ENCODE results near the gene PUM2.
A peak's percentile ranks its signal among the peaks of the same experiment; 100 is the strongest.
"Not testable (repeated sequence)": the region's sequence is repeated elsewhere in the genome, so short reads cannot be mapped to it uniquely, and the experiment has no call there.

PUM2 gene

DNA sequence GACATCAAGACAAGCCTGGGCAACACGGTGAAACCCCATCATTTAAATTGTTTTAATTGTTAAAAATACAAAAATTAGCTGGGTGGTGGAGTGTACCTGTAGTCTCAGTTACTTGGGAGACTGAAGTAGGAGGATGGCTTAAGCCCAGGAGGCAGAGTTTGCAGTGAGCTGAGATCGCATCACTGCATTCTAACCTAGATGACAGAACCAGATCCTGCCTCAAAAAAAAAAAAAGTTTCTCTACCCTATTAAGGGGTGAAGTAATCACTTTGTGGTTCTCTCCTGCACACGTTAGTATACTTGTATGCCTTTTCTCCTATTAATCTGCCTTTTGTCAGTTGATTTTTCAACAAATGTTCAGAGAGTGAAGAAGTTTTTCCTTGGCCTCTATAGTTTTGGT, 18.1 kb upstream of the PUM2 start:
- DNase-seq (ENCODE audit: low spot score): no peak

- not testable (repeated sequence) for DNase-seq (ENCODE audit: low spot score)
Observed at GRCh38 chr2:20367929-20368328, 17.3 kb upstream of the PUM2 start.

DNA sequence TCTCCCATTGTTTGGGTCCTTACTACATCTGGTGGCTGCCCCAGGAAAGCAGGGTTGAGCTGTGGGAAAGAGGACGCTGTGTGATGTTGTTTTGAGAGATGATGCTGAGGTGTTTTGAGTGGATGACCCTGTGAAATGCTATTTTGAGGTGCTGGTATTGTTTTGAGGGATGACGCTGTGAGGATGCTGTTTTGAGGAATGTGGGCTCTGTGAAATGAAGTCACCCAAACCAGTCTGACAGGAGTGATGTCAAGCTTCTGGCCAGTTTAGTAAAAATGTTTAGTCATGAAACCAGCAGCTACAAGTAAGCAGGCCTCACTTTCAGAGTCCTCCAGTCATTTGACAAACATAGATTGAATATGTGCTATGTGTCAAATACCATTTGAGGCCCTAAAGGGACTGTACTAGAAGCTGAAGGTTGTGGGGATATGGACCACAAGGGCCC, 16.1 kb upstream of the PUM2 start:
- DNase-seq (ENCODE audit: low spot score): no peak

- peak; percentile 26 for DNase-seq (ENCODE audit: low spot score)
Observed at GRCh38 chr2:20365249-20365817, 14.7 kb upstream of the PUM2 start.

GRCh38 chr2:20363578-20363977, 12.9 kb upstream of the PUM2 start:
- no peak for DNase-seq (ENCODE audit: low spot score)

- no peak for DNase-seq (ENCODE audit: low spot score)
Observed at GRCh38 chr2:20362701-20363435, 12.2 kb upstream of the PUM2 start.

- DNase-seq (ENCODE audit: low spot score): no peak
Observed at GRCh38 chr2:20361893-20362292, 11.2 kb upstream of the PUM2 start.

- no peak for DNase-seq (ENCODE audit: low spot score)
Observed at GRCh38 chr2:20359096-20359495, 8.5 kb upstream of the PUM2 start.

- no peak for DNase-seq (ENCODE audit: low spot score)
Observed at GRCh38 chr2:20357638-20358389, 7.2 kb upstream of the PUM2 start.

DNA sequence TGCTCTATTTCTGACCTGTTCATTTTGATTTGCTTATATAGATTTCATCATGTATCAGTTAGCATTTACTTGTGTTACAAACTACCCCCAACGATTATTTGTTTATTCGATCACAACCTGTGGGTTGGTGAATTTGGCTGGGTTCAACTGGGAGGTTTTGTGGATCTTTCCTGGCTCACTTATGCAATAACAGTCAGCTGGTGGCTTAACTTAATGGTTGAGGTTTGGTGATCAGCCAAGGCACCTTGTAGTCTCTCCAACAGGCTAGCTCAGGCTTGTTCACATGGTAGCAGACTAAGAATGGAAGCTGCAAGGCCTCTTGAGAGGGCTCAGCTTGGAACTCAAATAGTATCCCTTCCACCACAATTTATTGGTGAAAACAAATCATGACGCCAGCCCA, 5.4 kb upstream of the PUM2 start:
- DNase-seq (ENCODE audit: low spot score): no peak

GRCh38 chr2:20355131-20355530, 4.5 kb upstream of the PUM2 start:
- no peak for DNase-seq (ENCODE audit: low spot score)

DNA sequence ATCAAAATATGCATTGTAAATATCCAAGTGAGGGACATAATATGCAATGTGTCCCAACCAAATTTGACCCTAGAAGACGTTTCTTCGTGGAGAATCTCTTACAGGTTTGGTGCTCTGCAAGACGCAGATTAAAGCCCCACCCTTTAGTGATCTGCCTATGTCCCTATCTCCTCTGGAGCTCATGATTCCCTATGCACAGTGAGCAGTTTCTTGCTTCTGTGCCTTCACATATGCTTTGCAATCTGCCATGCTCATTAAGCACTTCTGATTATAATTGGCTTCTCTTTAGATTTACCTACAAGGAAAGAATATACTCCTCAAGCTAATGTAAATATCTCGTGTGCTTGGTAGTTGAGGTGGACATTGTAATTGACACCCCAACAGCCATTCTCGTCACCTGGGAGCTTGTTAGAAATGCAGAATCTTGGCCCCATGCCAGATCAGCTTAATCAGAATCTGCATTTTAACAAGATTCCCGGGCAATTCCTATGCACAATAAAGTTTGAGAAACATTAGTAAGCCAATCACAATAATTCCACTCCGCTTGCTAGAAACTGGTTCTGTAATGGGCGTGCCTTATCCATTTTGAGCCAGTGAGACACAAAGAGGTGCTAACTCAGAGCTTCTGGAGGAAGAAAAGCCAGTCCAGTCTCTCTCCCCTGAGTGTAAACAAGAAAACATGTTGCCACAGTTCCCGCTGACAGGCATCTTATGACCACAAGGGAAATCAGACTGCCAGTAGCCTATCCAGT, 2.8 kb upstream of the PUM2 start:
- no peak for DNase-seq (ENCODE audit: low spot score)

- no peak for DNase-seq (ENCODE audit: low spot score)
Observed at GRCh38 chr2:20352581-20353216, 2.1 kb upstream of the PUM2 start.

- no peak for DNase-seq (ENCODE audit: low spot score)
Observed at GRCh38 chr2:20352230-20352578, 1.6 kb upstream of the PUM2 start.

GRCh38 chr2:20351555-20352229, 1.0 kb upstream of the PUM2 start:
- no peak for DNase-seq (ENCODE audit: low spot score)

DNA sequence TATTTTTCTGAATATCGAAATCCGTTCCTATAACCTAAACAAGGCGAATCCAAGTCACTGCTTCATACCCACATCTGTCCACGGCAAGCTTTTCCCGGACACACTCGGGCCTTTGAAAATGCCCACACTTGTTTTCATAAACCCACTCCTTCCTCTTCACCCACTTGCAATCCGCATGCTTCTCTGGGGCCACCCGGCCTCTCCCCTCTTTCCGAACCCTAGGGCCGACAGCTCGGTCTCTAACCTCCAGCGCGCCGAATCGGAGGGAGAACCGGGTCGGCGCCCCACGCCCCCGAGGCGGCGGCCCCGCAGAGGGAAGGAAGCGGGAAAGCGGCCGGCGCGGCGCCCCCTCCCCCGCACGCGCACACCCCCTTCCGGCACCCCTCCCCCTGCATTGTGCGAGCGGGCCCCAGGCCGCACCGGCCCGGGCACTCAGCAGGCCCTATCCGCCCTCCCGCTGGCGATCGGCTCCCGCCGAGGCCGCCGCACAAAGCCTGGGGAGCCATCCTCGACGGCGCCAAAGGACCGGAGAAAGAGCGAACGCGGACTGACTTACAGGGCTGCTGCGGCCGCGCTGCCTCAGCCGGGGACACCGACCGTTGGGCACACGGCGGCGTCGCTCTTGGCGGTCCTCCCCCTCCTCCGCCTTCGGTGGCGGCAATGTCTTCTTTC, 467 bp downstream of the PUM2 start:
- DNase-seq (ENCODE audit: low spot score): peak; percentile 39

- no peak for DNase-seq (ENCODE audit: low spot score)
Observed at GRCh38 chr2:20349513-20349921, 1.1 kb downstream of the PUM2 start.

GRCh38 chr2:20348542-20348941, 2.1 kb downstream of the PUM2 start:
- DNase-seq (ENCODE audit: low spot score): no peak

DNA sequence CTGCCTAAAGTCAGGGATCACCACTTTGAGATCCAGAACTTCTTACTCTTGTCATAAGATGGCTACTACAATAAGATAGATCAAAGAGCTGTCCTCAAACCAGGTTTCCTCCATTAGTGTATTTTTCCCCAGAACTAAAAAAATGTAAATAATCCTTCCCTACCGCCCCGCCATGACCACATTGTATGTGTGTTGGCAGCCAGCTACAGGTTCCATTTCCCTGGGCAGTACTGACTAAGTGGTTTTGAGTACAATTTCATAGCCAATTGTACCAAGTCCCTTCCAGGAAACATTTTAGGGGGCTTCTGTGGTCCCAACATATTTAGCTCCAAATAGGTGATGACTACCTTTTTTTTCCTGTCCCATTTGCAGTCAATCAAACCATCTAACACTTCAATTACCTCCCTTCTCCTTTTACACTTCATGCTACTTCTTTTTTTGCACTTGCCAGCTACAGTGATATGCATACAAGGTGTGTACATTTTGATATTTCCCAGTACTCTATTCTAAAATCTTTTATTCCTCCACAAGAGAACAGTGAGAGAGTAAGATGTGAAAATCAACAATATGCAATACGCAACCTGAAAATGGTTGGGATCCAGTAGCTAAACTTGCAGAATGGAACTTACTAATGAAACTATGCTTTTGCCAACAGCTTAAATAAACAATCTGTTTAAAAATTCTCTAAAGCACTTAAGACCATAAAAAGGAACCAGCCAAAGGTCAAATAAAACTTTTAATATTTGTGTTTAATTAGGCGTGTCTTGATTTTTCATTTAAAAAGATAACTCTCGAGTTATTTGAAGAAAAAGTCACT, 3.9 kb downstream of the PUM2 start:
- DNase-seq (ENCODE audit: low spot score): no peak

- DNase-seq (ENCODE audit: low spot score): peak; percentile 17
Observed at GRCh38 chr2:20343128-20343527, 7.5 kb downstream of the PUM2 start.
